DMS 273 (cell line): ENCODE measurements around the gene WNK2.

Experiments
- DNase-seq: peaks from one replicate; lab custom pipeline; 2025; ENCODE audit not compliant: unreplicated experiment; lab: John Stamatoyannopoulos, UW

The WNK2 gene

GRCh38 chr9:93198838-93199625, 15.1 kb downstream of the WNK2 start:
- no peak for DNase-seq

GRCh38 chr9:93200449-93200742, 16.5 kb downstream of the WNK2 start:
- no peak for DNase-seq

GRCh38 chr9:93200989-93201334, 17.0 kb downstream of the WNK2 start:
- DNase-seq: peak; percentile 43

- peak; percentile 22 for DNase-seq
These were observed 19.2 kb downstream of the WNK2 start for GRCh38 chr9:93203026-93203717.

- no peak for DNase-seq
These were observed 20.0 kb downstream of the WNK2 start for GRCh38 chr9:93203718-93204469.

- DNase-seq: no peak
These were observed 20.6 kb downstream of the WNK2 start for GRCh38 chr9:93204470-93205043.

GRCh38 chr9:93205045-93205768, 21.3 kb downstream of the WNK2 start:
- peak; percentile 82 for DNase-seq

GRCh38 chr9:93205896-93206575, 22.1 kb downstream of the WNK2 start:
- DNase-seq: peak; percentile 37

GRCh38 chr9:93206576-93207155, 22.7 kb downstream of the WNK2 start:
- peak; percentile 51 for DNase-seq

- DNase-seq: peak; percentile 88
These were observed 23.4 kb downstream of the WNK2 start for GRCh38 chr9:93207326-93207814.

GRCh38 chr9:93207860-93208734, 24.2 kb downstream of the WNK2 start:
- DNase-seq: peak; percentile 53

GRCh38 chr9:93209097-93209496, 25.2 kb downstream of the WNK2 start:
- no peak for DNase-seq

GRCh38 chr9:93209576-93210323, 25.8 kb downstream of the WNK2 start:
- no peak for DNase-seq

GRCh38 chr9:93210324-93210973, 26.5 kb downstream of the WNK2 start:
- DNase-seq: peak; percentile 15

- no peak for DNase-seq
These were observed 27.2 kb downstream of the WNK2 start for GRCh38 chr9:93210974-93211653.

GRCh38 chr9:93211654-93212001, 27.7 kb downstream of the WNK2 start:
- DNase-seq: no peak

- no peak for DNase-seq
These were observed 28.5 kb downstream of the WNK2 start for GRCh38 chr9:93212409-93212808.

GRCh38 chr9:93216073-93216365, 32.1 kb downstream of the WNK2 start:
- peak; percentile 46 for DNase-seq
